ENCODE measurements around the gene MFSD6L. TPM values are rescaled to one million over a fixed set of nuclear protein-coding genes. Genes with fewer than 3 reads are reported as not detected.

The MFSD6L gene
- total and polyA plus RNA-seq, 2 experiments from 2014 or later, result not detected

- no peaks in the 10 kb centered on the region for H3K27me3 ChIP-seq
- H3K36me3 ChIP-seq, result no peaks in the 10 kb centered on the region
- no peaks in the 10 kb centered on the region for H3K9me3 ChIP-seq (ENCODE audit: low read depth)
- H3K4me3 ChIP-seq, result no peak overlapping the region
- TF ChIP-seq CTCF (IDR thresholded peaks at IDR 0.05; ENCODE audit: low read depth, low read length), result no peak
- no peak for DNase-seq (ENCODE audit: low read depth in 1 of 2, low spot score in 1 of 2)
- no peak overlapping the region for H3K27ac ChIP-seq
- no peaks in the 10 kb centered on the region for H3K4me1 ChIP-seq (ENCODE audit: low read depth)
Observed at GRCh38 chr17:8830141-8830540, 31.0 kb upstream of the MFSD6L start.

- TF ChIP-seq CTCF (IDR thresholded peaks at IDR 0.05; ENCODE audit: low read depth, low read length), result no peak
- no peaks in the 10 kb centered on the region for H3K4me1 ChIP-seq (ENCODE audit: low read depth)
- H3K27me3 ChIP-seq, result no peaks in the 10 kb centered on the region
- H3K27ac ChIP-seq, result no peak overlapping the region
- no peaks in the 10 kb centered on the region for H3K9me3 ChIP-seq (ENCODE audit: low read depth)
- DNase-seq (ENCODE audit: low read depth in 1 of 2, low spot score in 1 of 2), result no peak
- no peak overlapping the region for H3K4me3 ChIP-seq
- no peaks in the 10 kb centered on the region for H3K36me3 ChIP-seq
Observed at GRCh38 chr17:8829036-8829941, 30.1 kb upstream of the MFSD6L start.

- H3K36me3 ChIP-seq, result no peaks in the 10 kb centered on the region
- no peak overlapping the region for H3K4me3 ChIP-seq
- DNase-seq (ENCODE audit: low read depth in 1 of 2, low spot score in 1 of 2), result no peak
- H3K9me3 ChIP-seq (ENCODE audit: low read depth), result no peaks in the 10 kb centered on the region
- no peaks in the 10 kb centered on the region for H3K4me1 ChIP-seq (ENCODE audit: low read depth)
- no peak overlapping the region for H3K27ac ChIP-seq
- no peak for TF ChIP-seq CTCF (IDR thresholded peaks at IDR 0.05; ENCODE audit: low read depth, low read length)
- no peaks in the 10 kb centered on the region for H3K27me3 ChIP-seq
Observed at GRCh38 chr17:8828517-8828875, 29.3 kb upstream of the MFSD6L start.

- no peaks in the 10 kb centered on the region for H3K9me3 ChIP-seq (ENCODE audit: low read depth)
- DNase-seq (ENCODE audit: low read depth in 1 of 2, low spot score in 1 of 2), result no peak
- no peak for TF ChIP-seq CTCF (IDR thresholded peaks at IDR 0.05; ENCODE audit: low read depth, low read length)
- no peaks in the 10 kb centered on the region for H3K27me3 ChIP-seq
- no peak overlapping the region for H3K27ac ChIP-seq
- H3K4me1 ChIP-seq (ENCODE audit: low read depth), result no peaks in the 10 kb centered on the region
- no peaks in the 10 kb centered on the region for H3K36me3 ChIP-seq
- no peak overlapping the region for H3K4me3 ChIP-seq
Observed at GRCh38 chr17:8826808-8827435, 27.8 kb upstream of the MFSD6L start.

GRCh38 chr17:8825802-8826201 is 26.6 kb upstream of the MFSD6L start:
- H3K36me3 ChIP-seq, result no peaks in the 10 kb centered on the region
- H3K4me1 ChIP-seq (ENCODE audit: low read depth), result no peaks in the 10 kb centered on the region
- no peak overlapping the region for H3K4me3 ChIP-seq
- H3K9me3 ChIP-seq (ENCODE audit: low read depth), result no peaks in the 10 kb centered on the region
- DNase-seq (ENCODE audit: low read depth in 1 of 2, low spot score in 1 of 2), result no peak
- H3K27me3 ChIP-seq, result no peaks in the 10 kb centered on the region
- TF ChIP-seq CTCF (IDR thresholded peaks at IDR 0.05; ENCODE audit: low read depth, low read length), result no peak
- no peak overlapping the region for H3K27ac ChIP-seq

Data from cardiac muscle cell (in vitro differentiated cells and primary cell).